HG03025 (cell line): ENCODE measurements around the gene RSL1D1.

ENCODE experiments used
- ATAC-seq: cut with Tn5 transposase; IDR thresholded peaks from one replicate; pipeline ENCODE4 v1.9.1; 2021; ENCODE audit warnings: mild to moderate bottlenecking, moderate library complexity; ENCODE audit not compliant: unreplicated experiment, low FRiP score

The RSL1D1 gene

DNA sequence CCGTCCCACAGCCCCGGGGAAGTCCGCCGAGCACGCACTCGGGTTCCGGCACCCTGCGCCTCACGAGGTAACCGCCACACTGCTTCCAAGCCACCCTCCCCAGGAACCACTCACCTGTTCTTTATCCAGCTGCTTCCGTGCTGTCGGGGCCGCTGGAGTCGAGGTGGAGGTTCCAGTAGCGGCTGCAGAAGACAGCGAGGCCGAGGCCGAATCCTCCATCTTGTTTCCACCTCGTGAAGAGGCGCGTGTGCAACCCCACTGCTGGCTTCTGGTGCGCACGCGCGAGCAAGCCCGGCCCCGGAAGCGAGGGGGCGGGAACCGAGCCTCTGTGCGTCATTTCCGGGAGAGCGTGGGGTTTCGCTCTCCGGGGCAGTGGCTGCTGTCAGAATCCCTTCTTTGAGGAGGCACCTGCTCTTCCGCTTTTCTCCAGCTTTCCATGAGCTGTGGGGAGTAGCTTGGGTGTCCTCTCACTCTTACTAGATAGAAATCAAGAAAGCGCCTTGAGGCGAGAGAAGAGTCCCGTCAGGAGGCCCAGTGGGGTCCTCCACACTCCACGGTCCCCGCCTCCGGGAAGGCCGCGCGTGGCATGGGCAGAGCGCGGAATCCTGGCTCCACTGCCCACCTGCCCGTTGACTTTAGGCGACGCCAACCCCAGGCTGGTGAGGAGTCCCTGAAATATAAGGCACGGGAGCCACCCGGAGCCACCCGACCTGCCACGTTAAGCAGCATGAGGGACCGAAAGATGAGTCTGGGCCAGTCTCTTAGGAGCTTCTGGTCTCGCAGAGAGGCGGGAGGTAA is at the start of gene RSL1D1:
TSS of gene RSL1D1 (minus strand) at position 249 of the 798 bp plus-strand sequence. CDS start at position 219, 30 bp downstream.
- peak; percentile 81 for ATAC-seq

DNA sequence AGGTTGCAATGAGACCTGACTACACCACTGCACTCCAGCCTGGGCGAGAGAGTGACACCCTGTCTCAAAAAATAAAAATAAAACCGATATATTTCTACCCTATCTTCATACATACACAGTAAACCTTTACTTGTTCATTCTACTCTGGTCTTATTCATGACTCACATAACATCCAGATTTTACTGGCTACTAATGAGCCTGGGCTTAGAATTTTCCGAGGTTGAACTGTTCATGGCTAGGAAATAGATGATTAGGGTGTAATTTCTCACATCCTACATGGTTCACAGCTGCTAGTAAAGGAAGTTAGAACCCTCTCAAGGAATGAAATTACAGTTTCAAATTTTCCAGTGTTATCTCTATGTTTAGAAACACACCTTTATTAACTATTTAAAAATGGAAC is 49.7 kb upstream of the RSL1D1 start:
- no peak for ATAC-seq

DNA sequence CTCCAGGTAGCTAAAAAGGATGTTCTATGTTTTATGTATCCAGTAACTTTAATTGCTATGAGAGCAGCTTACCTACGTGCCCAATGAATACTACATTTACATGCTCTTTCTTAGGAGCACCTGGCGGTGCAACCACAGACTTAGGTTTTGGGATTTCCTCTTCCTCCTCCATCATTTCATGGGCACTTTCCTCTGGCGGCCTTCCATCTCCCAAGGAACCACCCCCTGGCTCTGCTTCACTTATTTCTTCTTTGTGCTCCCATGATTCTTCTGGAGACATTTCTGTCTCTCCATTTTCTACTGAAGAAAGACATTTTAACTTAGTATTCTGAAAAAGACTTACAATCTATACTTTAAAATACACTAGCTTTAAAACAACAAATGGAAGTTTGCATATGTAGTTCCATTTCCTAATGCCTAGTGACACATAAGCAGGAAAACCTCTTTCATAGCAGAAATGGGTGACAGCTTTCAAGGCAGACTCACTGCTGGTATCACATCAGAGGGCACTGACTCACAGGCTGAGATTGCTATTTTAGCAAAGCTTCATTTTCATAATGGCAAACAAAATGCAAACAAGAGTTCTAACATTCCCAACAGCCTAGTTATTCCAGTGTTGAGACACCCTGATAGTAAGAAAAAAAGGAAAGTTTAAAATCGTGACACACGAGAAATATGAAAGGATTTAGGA is 45.3 kb upstream of the RSL1D1 start:
- ATAC-seq = no peak

DNA sequence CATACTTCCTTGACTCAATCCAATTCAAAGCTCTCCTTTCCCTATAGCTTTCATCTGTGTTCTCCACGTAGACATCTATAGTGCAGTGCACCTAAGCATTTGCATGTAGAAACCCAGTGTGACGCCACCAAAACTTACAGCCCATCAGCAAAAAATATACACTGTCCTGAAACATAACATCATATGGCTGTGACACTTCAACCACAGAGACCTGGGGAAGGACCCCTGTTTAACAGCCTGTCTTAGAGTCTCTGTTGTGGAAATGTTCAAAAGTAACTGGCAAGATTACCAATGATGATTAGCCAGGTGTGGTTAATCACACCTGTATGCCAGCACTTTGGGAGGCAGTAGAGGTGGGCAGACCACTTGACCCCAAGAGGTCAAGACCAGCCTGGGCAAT is 42.2 kb upstream of the RSL1D1 start:
- no peak for ATAC-seq

DNA sequence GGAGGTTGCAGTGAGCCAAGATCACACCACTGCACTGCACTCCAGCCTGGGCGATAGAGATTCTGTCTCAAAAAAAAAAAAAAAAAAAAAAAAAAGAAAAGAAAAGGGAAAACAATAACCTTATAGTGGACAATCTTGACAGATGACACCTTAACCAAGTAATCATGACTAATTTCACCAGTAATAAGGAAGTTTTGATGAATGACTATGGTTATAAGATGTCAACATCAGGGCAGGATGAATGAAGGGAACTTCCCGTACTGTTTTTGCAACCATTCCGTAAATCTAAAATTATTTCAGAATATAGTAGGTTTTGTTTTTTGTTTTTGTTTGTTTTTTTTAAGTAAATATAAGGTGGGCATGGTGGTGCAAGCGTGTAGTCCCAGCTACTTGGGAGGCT is 41.4 kb upstream of the RSL1D1 start:
- ATAC-seq = no peak

DNA sequence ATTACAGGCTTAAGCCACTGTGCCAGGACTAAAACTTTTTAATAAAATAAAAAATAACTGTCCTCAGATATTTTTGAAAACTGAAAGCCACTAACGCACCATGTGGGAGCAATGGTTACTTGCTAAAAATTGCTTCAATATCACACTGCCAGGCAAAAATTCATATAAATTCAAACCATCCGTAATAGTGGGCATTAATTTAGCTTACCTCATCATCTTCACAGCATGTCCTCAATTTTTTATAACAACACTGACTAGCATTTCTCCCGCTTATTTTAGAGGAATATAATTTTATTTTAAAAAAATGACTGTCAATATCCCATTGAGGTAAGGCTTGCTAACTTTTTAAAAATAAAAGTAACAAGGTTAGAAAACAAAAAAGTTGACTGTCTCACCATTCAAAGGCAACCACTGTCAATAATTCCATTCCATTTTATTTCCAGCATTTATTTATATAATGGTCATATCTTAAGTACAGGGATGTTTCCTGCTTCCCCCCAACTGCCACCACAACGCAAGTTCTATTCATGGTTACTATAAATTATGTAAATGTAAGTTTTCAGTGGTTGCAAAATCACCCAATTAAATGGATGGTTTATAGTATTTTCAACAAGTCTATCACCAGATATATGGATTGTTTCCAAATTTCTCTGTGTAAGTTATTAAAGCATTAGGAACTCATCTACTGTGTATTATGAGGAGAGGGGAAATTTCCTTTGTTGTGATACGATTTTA is 39.1 kb upstream of the RSL1D1 start:
- no peak for ATAC-seq

DNA sequence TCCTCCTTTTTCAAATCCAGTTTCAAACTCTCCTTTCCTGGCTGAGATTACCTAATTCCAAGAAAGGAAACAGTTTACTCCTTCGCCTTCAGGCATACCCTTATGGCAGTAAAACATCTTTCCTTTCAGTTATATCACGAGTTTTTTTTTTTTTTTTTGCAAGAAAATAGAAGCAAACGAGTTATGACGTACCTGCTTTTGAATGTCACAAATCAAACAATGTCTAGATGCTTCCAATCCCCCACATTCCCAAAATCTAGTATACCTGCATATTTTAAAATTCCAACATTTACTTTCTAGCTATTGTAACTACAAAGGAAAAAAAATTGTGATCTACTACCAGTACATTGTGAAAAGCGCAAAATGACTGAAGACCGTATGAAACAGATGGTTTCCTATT is 35.5 kb upstream of the RSL1D1 start:
- ATAC-seq = no peak

DNA sequence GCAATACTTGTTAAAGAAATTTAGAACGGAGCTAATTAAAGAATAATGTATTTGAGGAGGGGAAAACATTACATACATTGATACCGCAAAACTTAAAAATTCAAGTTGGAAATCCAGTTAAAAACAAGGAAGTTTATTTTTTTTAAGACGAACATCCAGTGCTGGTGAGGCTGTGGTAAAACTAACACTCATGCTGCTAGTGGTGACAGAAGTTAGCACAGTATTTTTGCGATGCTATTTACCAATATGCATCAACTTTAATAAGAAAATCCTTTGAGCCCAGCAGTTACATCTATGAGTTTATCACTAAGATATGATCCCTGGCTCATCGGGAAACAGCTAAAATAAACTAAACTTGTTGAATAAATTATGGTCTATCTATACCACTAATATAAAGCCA is 32.7 kb upstream of the RSL1D1 start:
- ATAC-seq = no peak

DNA sequence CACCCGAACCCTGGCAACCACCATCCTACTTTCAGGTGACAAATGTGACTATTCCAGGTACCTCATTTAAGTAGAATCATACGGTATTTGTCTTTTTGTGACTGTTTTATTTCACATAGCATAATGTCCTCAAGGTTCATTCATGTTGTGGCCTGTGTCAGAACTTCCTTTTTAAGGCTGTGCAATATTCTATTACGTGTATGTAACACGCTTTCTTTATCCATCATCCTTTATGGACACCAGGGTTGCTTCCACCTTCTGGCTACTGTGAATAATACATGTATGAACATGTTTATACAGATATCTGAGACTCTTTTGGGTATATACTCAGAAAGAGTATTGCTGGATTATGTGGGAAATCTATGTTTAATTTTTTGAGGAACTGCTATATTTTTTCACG is 28.7 kb upstream of the RSL1D1 start:
- ATAC-seq = no peak

DNA sequence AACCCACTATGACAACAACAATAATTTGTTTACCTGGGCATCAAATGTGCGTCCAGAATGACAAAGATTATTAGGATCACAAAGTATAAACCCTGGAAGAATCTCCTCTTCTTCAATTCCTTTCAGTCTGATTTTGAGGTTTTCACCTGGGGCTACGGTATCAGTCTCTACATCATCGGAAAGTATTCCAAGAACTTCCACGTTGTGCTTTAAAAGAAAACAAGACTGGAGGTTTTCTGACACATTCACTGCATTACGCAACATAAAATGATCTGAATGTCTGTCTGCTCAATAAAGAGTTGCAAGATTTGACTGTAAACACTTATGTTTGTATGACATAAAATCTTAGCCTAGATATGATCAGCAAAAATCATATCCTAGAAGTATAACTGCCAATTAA is 26.0 kb upstream of the RSL1D1 start:
- no peak for ATAC-seq

DNA sequence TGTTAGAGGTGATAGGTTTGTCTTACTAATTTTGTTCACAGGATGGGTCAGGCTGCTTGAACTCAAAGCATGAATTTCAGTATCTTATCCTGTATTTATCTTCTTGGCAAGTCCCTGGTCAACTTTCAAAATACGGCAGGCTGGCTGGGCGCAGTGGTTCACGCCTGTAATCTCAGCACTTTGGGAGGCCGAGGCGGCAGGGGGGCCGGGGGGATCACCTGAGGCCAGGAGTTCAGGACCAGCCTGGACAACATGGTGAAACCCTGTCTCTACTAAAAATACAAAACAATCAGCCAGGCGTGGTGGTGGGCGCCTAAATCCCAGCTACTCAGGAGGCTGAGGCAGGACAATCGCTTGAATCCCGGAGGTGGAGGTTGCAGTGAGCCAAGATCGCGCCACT is 25.0 kb upstream of the RSL1D1 start:
- ATAC-seq = no peak

DNA sequence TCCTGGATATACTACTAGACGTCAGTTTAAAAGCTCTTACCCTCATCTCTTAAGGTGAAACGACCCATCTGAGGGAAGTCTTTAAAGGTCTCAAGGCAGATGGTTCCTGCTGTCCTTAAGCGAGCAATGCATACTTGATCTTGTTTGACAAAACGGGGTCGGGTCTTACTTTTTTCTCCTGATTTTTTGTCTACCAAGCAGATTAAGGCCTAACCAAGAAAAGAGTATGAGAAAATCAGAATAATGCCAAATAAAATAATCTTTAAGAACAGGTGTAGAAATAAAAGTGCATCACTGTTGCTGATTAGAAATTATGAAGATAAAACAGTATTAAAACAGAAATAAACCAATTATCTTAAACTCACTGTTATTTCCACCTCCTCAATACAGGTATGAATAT is 24.4 kb upstream of the RSL1D1 start:
- ATAC-seq = no peak

DNA sequence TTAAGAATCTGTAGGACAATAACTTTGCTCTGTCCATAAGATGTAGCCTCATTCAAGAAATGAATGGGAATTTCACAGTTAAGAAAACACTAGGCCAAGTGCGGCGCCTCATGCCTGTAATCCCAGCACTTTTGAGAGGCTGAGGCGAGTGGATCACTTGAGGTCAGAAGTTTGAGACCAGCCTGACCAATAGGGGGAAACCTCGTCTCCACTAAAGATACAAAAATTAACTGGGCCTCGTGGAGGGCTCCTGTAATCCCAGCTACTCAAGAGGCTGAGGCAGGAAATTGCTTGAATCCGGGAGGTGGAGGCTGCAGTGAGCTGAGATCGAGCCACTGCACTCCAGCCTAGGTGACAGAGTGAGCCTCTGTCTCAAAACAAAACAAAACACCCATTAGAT is 19.9 kb upstream of the RSL1D1 start:
- no peak for ATAC-seq

DNA sequence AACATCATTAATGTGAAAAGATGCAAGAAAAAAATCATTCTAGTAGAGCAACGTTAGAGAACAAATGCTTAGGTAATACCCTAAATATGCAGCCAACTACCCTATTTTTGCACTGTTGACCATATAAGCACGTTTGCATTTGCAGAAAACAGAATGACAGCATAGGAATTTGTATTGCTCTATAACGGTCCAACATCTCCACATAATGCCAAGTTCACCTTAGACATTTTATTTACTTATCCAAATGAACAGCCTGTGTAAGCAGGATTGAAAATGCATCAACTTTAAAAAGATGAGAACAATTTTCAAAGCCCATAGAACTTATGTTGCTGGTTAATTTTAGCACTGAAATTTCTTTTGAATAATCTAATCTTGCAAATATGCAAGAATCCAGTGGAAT is 19.1 kb upstream of the RSL1D1 start:
- no peak for ATAC-seq

DNA sequence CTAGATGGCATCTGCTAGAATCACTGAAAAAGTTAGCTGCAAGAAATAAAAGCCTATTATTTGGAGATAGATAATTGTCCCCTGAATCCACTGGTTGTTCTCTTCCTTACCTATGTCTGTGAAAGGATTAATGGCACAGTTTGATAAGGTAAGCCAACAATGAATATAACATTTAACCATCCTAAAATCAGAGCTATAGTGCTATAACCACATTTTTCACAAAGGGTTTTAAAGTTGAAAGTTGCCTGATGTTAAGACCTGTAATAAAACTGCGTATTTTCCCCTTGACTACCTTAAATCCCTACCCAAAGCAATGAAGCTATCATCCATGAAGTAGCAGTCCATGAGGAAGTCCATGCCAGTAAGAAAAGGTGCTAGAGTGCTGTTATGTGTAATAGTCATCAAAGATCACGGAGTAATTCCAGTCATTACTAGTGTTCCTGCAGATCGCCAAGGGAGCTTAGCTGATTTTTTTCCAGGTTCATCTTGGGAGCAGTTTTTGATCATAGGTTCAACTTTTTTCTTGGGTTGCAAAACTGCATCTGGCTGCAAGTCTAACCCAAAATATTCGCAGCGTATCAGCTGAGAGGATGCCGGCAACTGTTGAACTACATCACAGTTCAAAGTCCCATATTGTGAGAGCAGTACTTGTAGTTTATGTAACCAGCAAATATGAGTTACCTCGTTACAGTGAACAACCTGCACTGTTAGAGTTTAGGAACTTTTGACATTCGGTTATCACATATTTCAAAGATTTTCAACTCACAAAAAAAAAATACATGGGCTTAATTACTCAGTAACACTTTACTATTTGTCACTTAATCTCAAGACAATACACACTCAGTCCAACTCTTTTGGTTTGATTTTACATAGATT is 18.2 kb upstream of the RSL1D1 start:
- ATAC-seq = no peak

DNA sequence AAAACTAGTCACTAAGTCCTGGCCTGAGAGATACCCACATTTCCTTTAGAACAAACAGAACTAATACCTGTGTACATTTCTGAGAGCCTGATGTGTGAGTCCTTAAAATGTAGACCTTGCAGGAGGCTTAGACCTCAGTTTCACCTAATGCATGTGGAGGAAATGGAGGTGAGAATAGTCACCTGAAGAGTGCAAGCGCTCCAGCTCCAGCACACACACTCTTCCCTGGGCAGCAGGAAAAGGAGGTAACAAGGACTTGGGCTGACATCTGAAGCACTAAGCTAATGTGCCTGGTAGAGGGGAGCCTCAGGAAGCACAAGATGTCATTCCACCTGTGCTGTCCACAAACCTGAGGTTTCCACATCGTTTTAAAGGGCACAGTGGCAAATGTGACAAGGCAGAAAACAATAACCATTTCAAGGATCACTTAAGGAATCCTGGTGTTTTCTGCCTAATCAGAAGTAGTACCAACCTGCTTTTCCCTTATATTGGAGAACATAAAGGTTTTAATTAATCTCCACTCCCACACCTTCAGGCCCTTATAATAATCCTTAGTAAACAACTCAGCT is 17.2 kb upstream of the RSL1D1 start:
- no peak for ATAC-seq

DNA sequence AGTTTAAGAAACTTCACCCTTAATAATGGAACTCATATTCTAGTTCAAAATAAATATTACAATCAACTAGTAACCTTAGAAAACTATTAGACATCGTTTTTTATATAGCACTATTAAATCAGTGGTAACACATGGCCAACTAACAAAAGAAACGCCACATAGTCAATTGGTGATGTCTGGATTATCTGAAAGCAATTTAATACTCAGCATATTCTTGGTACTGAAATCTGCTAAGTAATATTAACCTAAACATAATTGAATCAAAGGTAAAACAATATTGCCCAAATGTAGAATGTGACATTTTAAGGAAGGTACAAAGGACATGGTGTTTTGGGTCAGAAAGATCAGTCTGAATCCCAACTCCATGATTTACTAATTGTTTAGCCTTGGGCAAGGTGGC is 11.1 kb upstream of the RSL1D1 start:
- ATAC-seq = no peak

DNA sequence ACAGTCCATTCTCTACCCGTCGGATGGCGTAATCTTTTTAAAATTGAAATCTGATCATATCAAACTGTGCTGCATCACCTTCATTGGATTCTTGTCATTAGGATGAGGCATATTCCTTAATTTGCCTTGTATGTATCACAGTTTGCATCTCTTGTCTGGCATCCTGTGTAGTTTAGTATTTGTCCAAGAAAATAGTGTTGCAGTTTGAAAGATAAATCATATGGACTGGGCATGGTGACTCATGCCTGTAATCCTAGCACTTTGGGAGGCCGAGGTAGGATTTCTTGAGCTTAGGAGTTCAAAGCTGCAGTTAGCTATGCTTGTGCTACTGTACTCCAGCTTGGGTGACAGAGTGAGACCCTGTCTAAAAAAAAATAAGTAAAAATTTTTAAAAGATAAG is 5.8 kb upstream of the RSL1D1 start:
- no peak for ATAC-seq

DNA sequence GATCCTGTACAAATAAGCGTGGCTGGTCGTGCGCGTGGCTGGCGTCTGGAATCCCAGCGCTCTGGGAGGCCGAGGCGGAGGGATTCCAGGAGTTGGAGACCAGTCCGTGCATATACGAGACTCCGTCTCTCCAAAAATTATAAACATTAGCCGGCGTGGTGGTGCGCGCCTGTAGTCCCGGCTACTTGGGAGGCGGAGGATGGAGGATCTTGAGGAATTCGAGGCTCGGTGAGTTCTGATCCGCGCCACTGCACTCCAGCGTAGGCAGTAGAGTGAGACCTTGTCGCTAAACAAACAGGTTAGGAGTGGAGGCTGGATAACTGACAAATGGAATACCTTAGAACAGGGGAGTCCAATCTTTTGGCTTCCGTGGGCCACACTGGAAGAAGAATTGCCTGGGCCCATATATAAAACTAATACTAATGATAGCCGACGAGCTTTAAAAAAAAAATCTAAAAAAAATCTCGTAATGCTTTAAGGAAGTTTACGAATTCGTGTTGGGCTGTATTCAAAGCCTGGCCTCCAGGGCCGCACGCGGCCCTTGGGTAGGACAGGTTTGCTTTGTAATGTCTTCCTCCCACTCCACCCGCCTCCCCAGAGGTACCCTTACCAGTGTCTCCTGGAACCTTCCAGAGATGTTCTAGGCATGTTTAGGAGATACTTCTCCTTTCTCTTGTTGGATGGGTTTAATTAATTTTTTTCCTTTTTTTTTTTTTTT is 909 bp upstream of the RSL1D1 start:
- no peak for ATAC-seq

DNA sequence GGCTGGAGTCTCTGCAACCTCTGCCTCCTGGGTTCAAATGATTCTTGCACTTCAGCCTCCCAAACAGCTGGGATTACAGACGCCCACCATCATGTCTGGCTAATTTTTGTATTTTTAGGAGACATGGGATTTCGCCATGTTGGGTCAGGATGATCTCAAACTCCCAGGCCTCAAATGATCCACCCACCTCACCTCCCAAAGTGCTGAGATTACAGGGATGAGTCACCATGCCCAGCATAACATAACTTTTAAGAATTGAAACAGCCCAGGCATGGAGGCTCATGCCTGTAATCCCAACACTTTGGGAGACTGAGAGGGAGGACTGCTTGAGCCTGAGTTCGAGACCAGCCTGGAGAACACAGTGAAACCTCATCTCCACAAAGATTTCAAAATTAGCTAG is 2.5 kb downstream of the RSL1D1 start:
- no peak for ATAC-seq
